Thyroid gland (tissue), 4 donors: ENCODE measurements around the gene EYA3.

Experiments
- CTCF ChIP-seq, 6 experiments: fragments of 200-600 bp in 3 of 6; fragments of 450-650 bp in 3 of 6; sonication (generic) in 3 of 6; IDR thresholded peaks; one replicate each; pipeline ENCODE4 v1.5.1; 2016 to 2019; ENCODE audit warnings: antibody characterized with exemption in 6 of 6, mild to moderate bottlenecking in 2 of 6, inconsistent platforms in 1 of 6, moderate library complexity in 1 of 6
- POLR2A ChIP-seq, 2 donors: fragments of 450-650 bp; IDR thresholded peaks; one replicate each; pipeline ENCODE4 v1.6.1; 2017; ENCODE audit warnings: antibody characterized with exemption in 2 of 2, mild to moderate bottlenecking in 2 of 2, moderate library complexity in 1 of 2

GRCh38 chr1:27952147-27952546 is 136.3 kb downstream of the EYA3 start:
- TF ChIP-seq CTCF (IDR thresholded peaks at IDR 0.05) (no peak), POLR2A (IDR thresholded peaks at IDR 0.05) (no peak)
